Stimulated activated CD4-positive, alpha-beta T cell treated with anti-CD3 and anti-CD28 coated beads, TNF-alpha, amount 100 ng/mL, for 4 hours (primary cell): ENCODE data around the gene TMEM178A.

Experiments
- DNase-seq, 3 experiments: peaks; one replicate each; pipeline ENCODE4 v3.0.0-alpha.2; 2020; ENCODE audit warnings: low read depth in 3 of 3

The TMEM178A gene

DNA sequence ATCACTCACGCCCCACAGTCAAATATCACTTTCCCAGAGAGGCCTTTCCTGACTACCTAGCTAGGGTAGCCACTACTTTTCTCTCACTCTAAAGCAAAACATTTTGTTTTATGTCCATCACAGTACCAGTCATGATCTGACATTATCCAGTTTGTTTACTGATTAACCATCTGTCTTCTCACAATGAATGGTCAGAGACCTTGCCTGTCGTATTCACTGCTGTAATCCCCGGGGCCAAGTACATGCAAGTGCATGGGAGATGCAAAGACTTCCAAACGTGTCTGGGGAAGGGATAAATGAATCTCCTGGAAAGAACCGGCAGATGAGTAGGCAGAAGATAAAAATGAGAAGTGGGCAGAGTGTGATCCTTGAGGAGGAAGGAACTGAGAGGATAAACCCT lies 73.7 kb downstream of the TMEM178A start:
- DNase-seq: no peak

DNA sequence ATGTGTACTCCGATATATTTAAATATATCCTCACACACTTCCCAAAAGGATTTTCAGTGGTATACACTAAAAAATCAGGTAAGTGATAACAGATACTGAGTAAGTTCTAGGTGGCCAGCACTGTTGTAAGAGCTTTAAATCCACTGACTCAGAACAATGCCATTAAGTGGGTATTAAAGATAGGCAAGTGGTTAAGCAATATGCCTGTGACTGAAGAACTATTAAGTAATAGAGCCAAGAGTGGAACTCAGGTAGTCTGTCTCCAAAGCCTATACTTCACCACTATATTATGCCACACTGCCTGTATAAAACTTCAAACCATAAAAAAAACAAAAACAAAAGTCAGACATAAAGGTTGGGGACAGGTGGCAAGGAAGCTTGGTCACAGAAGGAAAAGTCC lies 76.2 kb downstream of the TMEM178A start:
- no peak for DNase-seq

- DNase-seq: no peak
Measured at GRCh38 chr2:39743269-39743776, 77.6 kb downstream of the TMEM178A start.

DNA sequence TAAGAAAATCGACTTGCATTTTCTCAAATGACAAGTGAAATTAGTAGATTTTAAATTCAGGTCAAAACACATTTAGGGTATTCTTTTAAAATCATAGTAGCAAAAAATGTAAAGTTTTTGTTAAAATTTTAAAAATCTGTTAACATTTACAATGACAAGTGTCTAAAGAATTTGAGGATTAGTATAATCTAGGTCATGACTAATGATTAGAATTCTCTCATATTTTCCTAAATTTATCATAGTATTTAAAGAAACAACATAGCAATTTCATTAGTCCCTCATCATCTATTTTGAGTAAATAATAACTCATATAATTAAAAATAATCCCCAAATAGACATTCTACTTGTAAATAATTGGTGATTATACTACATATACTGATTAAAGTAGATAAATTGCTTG lies 89.7 kb downstream of the TMEM178A start:
- no peak for DNase-seq

- DNase-seq: no peak
Measured at GRCh38 chr2:39757156-39757555, 91.4 kb downstream of the TMEM178A start.

DNA sequence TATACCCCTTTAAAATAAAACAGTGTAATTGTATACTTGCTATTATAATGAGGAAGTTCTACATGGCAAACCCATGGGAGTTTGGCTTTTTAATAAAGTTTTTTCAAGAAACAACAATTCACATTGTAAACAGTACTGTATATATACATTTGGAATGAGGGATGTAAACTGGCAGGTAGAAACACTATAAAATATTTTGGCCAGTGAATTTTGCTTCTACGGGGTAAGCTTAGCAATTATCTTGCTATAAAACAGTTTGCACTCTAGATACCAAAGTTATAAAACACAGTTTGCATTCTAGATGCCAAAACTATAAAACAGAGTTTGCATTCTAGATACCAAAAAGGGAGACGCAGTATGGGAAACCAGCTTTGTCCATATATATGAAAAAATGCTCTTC lies 96.7 kb downstream of the TMEM178A start:
- DNase-seq: no peak
